LNCaP clone FGC (cell line): ENCODE results near the gene FBH1.
A peak's percentile ranks its signal among the peaks of the same experiment; 100 is the strongest.

ENCODE experiments used
- DNase-seq: peaks from one replicate; pipeline ENCODE4 v3.0.0-alpha.2; 2011; ENCODE audit warnings: low read depth
- H3K4me3 ChIP-seq: 2 replicates; pipeline ENCODE4 v1.5.1; 2011; ENCODE audit warnings: mild to moderate bottlenecking, low read depth, low read length, control low read depth
- CTCF ChIP-seq: IDR thresholded peaks from 2 replicates; pipeline ENCODE4 v1.5.1; 2012; ENCODE audit warnings: mild to moderate bottlenecking; ENCODE audit not compliant: control insufficient read depth, insufficient read depth; ENCODE audit errors: extremely low read depth

The FBH1 gene

GRCh38 chr10:5887641-5888040, 2.4 kb upstream of the FBH1 start:
- no peak overlapping the region for H3K4me3 ChIP-seq
- no peak for TF ChIP-seq CTCF
- no peak for DNase-seq

GRCh38 chr10:5888351-5888750, 1.7 kb upstream of the FBH1 start:
- H3K4me3 ChIP-seq: peak overlapping the region; percentile 79
- DNase-seq: no peak
- no peak for TF ChIP-seq CTCF

GRCh38 chr10:5888843-5889623, 1.0 kb upstream of the FBH1 start:
- no peak for DNase-seq
- TF ChIP-seq CTCF: no peak
- peak overlapping the region; percentile 79 for H3K4me3 ChIP-seq

GRCh38 chr10:5890452-5890915, 441 bp downstream of the FBH1 start:
- TF ChIP-seq CTCF: no peak
- peak overlapping the region; percentile 79 for H3K4me3 ChIP-seq
- no peak for DNase-seq

- H3K4me3 ChIP-seq: peak overlapping the region; percentile 79
- no peak for TF ChIP-seq CTCF
- no peak for DNase-seq
Observed at GRCh38 chr10:5891009-5891408, 966 bp downstream of the FBH1 start.

GRCh38 chr10:5892007-5892406, 2.0 kb downstream of the FBH1 start:
- TF ChIP-seq CTCF: no peak
- no peak for DNase-seq
- H3K4me3 ChIP-seq: no peak overlapping the region

- TF ChIP-seq CTCF: no peak
- DNase-seq: no peak
- no peak overlapping the region for H3K4me3 ChIP-seq
Observed at GRCh38 chr10:5893321-5893720, 3.3 kb downstream of the FBH1 start.
